Liver (tissue), 3 donors: ENCODE data around the gene ALX4.

ENCODE experiments used
- EGR1 ChIP-seq, 2 donors: IDR thresholded peaks; 2 replicates each; pipeline ENCODE4 v1.6.1; 2016 to 2018; ENCODE audit warnings: antibody characterized with exemption in 2 of 2, low read depth in 2 of 2
- GABPA ChIP-seq, 2 donors: IDR thresholded peaks in 1 of 2; conservative IDR thresholded peaks in 1 of 2; 2 replicates each; pipeline ENCODE4 v1.6.1; 2016; ENCODE audit warnings: antibody characterized with exemption in 2 of 2, mild to moderate bottlenecking in 1 of 2, moderate library complexity in 1 of 2
- RAD21 ChIP-seq, 2 donors: IDR thresholded peaks; 2 replicates each; pipeline ENCODE4 v1.6.1; 2016; ENCODE audit warnings: antibody characterized with exemption in 2 of 2, mild to moderate bottlenecking in 2 of 2
- SP1 ChIP-seq: IDR thresholded peaks from 2 replicates; pipeline ENCODE4 v1.6.1; 2018; ENCODE audit warnings: antibody characterized with exemption, mild to moderate bottlenecking
- TAF1 ChIP-seq: conservative IDR thresholded peaks from 2 replicates; pipeline ENCODE4 v1.6.1; 2016; ENCODE audit warnings: antibody characterized with exemption, mild to moderate bottlenecking
- TF ChIP-seq, protein P1 (sequence below): fragments of 150-350 bp; IDR thresholded peaks from 2 replicates; pipeline ENCODE4 v1.5.1; 2017; ENCODE audit warnings: improper control_type of control experiment, low read depth, low read length; ENCODE audit not compliant: missing input control
- TF ChIP-seq, protein P2 (sequence below): IDR thresholded peaks from 2 replicates; pipeline ENCODE4 v1.6.1; 2016; ENCODE audit warnings: antibody characterized with exemption
- TF ChIP-seq, protein P3 (sequence below): IDR thresholded peaks from 2 replicates; pipeline ENCODE4 v1.6.1; 2016; ENCODE audit warnings: antibody characterized with exemption, mild to moderate bottlenecking
- TF ChIP-seq, protein P4 (sequence below): IDR thresholded peaks from 2 replicates; pipeline ENCODE4 v1.6.1; 2016; ENCODE audit warnings: antibody characterized with exemption
- donor health status: healthy.
- donor health status: healthy.

DNA sequence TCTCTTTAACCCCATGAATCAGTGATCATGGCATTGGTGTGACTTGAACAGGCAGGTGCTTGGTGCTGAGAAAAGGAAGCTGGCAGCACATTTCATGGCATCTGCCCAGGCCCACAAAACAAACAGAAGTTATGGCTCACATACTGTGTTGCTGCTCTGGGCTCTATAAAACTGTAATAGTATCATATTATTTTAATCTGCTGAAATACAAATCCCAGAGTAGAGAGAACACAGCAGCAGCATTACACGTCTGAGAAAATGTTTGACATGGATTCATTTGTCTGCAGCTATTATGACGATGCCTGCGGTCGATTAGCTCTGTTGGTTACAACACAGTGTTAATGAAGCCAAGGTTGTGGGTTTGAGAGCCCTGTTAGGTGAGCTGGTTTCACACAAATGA lies 80.8 kb downstream of the ALX4 start:
- TF ChIP-seq, protein P1, sequence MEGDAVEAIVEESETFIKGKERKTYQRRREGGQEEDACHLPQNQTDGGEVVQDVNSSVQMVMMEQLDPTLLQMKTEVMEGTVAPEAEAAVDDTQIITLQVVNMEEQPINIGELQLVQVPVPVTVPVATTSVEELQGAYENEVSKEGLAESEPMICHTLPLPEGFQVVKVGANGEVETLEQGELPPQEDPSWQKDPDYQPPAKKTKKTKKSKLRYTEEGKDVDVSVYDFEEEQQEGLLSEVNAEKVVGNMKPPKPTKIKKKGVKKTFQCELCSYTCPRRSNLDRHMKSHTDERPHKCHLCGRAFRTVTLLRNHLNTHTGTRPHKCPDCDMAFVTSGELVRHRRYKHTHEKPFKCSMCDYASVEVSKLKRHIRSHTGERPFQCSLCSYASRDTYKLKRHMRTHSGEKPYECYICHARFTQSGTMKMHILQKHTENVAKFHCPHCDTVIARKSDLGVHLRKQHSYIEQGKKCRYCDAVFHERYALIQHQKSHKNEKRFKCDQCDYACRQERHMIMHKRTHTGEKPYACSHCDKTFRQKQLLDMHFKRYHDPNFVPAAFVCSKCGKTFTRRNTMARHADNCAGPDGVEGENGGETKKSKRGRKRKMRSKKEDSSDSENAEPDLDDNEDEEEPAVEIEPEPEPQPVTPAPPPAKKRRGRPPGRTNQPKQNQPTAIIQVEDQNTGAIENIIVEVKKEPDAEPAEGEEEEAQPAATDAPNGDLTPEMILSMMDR, result no peak
- TF ChIP-seq GABPA (IDR thresholded peaks at IDR 0.05 in 1 of 2, conservative IDR thresholded peaks at IDR 0.05 in 1 of 2), result no peak
- no peak for TF ChIP-seq RAD21 (IDR thresholded peaks at IDR 0.05)
- TF ChIP-seq TAF1, result no peak
- TF ChIP-seq, protein P2, sequence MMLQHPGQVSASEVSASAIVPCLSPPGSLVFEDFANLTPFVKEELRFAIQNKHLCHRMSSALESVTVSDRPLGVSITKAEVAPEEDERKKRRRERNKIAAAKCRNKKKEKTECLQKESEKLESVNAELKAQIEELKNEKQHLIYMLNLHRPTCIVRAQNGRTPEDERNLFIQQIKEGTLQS, result no peak
- no peak for TF ChIP-seq EGR1 (IDR thresholded peaks at IDR 0.05; ENCODE audit: low read depth in 2 of 2)
- TF ChIP-seq, protein P3, sequence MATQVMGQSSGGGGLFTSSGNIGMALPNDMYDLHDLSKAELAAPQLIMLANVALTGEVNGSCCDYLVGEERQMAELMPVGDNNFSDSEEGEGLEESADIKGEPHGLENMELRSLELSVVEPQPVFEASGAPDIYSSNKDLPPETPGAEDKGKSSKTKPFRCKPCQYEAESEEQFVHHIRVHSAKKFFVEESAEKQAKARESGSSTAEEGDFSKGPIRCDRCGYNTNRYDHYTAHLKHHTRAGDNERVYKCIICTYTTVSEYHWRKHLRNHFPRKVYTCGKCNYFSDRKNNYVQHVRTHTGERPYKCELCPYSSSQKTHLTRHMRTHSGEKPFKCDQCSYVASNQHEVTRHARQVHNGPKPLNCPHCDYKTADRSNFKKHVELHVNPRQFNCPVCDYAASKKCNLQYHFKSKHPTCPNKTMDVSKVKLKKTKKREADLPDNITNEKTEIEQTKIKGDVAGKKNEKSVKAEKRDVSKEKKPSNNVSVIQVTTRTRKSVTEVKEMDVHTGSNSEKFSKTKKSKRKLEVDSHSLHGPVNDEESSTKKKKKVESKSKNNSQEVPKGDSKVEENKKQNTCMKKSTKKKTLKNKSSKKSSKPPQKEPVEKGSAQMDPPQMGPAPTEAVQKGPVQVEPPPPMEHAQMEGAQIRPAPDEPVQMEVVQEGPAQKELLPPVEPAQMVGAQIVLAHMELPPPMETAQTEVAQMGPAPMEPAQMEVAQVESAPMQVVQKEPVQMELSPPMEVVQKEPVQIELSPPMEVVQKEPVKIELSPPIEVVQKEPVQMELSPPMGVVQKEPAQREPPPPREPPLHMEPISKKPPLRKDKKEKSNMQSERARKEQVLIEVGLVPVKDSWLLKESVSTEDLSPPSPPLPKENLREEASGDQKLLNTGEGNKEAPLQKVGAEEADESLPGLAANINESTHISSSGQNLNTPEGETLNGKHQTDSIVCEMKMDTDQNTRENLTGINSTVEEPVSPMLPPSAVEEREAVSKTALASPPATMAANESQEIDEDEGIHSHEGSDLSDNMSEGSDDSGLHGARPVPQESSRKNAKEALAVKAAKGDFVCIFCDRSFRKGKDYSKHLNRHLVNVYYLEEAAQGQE, result no peak
- no peak for TF ChIP-seq SP1
- TF ChIP-seq, protein P4, sequence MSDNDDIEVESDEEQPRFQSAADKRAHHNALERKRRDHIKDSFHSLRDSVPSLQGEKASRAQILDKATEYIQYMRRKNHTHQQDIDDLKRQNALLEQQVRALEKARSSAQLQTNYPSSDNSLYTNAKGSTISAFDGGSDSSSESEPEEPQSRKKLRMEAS, result no peak
